Stomach (tissue), 4 donors: ENCODE measurements around the gene PRDM12.

Experiments used
- CTCF ChIP-seq, 7 experiments: fragments of 450-650 bp in 4 of 7; fragments of 200-600 bp in 3 of 7; sonication (generic) in 3 of 7; IDR thresholded peaks; one replicate each; pipeline ENCODE4 v1.5.1; 2016 to 2019; ENCODE audit warnings: antibody characterized with exemption in 7 of 7, control low read depth in 2 of 7, mild to moderate bottlenecking in 1 of 7
- POLR2A ChIP-seq, 4 donors: fragments of 450-650 bp; IDR thresholded peaks; one replicate each; pipeline ENCODE4 v1.6.1; 2016; ENCODE audit warnings: antibody characterized with exemption in 4 of 4, control low read depth in 2 of 4, mild to moderate bottlenecking in 1 of 4, moderate library complexity in 1 of 4
- POLR2AphosphoS5 ChIP-seq, 3 donors: sonication (generic); formaldehyde crosslinking; IDR thresholded peaks; one replicate each; pipeline ENCODE4 v1.6.1; 2016; ENCODE audit warnings: antibody characterized with exemption in 3 of 3

GRCh38 chr9:130662099-130662969 lies 2.1 kb upstream of the PRDM12 start:
- TF ChIP-seq CTCF (IDR thresholded peaks at IDR 0.05) = no peak
- no peak for TF ChIP-seq POLR2A (IDR thresholded peaks at IDR 0.05)
- no peak for TF ChIP-seq POLR2AphosphoS5 (IDR thresholded peaks at IDR 0.05)
